GM21526 (cell line): Measurements from ENCODE around the gene SCFD2.

ENCODE experiments used
- ATAC-seq: cut with Tn5 transposase; IDR thresholded peaks from one replicate; pipeline ENCODE4 v1.9.1; 2021; ENCODE audit warnings: moderate library complexity; ENCODE audit not compliant: unreplicated experiment, low FRiP score

SCFD2 gene

GRCh38 chr4:52946855-52947254 is 419.0 kb downstream of the SCFD2 start:
- no peak for ATAC-seq

GRCh38 chr4:52945982-52946381 is 419.9 kb downstream of the SCFD2 start:
- ATAC-seq, result no peak

GRCh38 chr4:52945326-52945898 is 420.4 kb downstream of the SCFD2 start:
- ATAC-seq, result no peak

- no peak for ATAC-seq
These were observed 422.2 kb downstream of the SCFD2 start for GRCh38 chr4:52943677-52944076.

- ATAC-seq, result no peak
These were observed 422.9 kb downstream of the SCFD2 start for GRCh38 chr4:52942936-52943335.

- ATAC-seq, result no peak
These were observed 424.4 kb downstream of the SCFD2 start for GRCh38 chr4:52941450-52941849.

GRCh38 chr4:52939739-52940138 is 426.1 kb downstream of the SCFD2 start:
- no peak for ATAC-seq

- no peak for ATAC-seq
These were observed 426.5 kb downstream of the SCFD2 start for GRCh38 chr4:52939325-52939724.

- no peak for ATAC-seq
These were observed 428.0 kb downstream of the SCFD2 start for GRCh38 chr4:52937829-52938228.

- ATAC-seq, result no peak
These were observed 429.1 kb downstream of the SCFD2 start for GRCh38 chr4:52936729-52937128.

- no peak for ATAC-seq
These were observed 430.5 kb downstream of the SCFD2 start for GRCh38 chr4:52935317-52935716.

GRCh38 chr4:52933738-52934137 is 432.1 kb downstream of the SCFD2 start:
- no peak for ATAC-seq

GRCh38 chr4:52932591-52933470 is 433.0 kb downstream of the SCFD2 start:
- no peak for ATAC-seq

GRCh38 chr4:52931243-52931642 is 434.6 kb downstream of the SCFD2 start:
- no peak for ATAC-seq

- ATAC-seq, result no peak
These were observed 439.5 kb downstream of the SCFD2 start for GRCh38 chr4:52926196-52926974.

- ATAC-seq, result no peak
These were observed 440.3 kb downstream of the SCFD2 start for GRCh38 chr4:52925531-52925968.

- ATAC-seq, result no peak
These were observed 446.4 kb downstream of the SCFD2 start for GRCh38 chr4:52919461-52919860.

- ATAC-seq, result no peak
These were observed 448.0 kb downstream of the SCFD2 start for GRCh38 chr4:52917817-52918216.

- no peak for ATAC-seq
These were observed 450.0 kb downstream of the SCFD2 start for GRCh38 chr4:52915730-52916300.

GRCh38 chr4:52915191-52915590 is 450.7 kb downstream of the SCFD2 start:
- ATAC-seq, result no peak

- ATAC-seq, result no peak
These were observed 451.7 kb downstream of the SCFD2 start for GRCh38 chr4:52914051-52914605.
